HepG2 (cell line): ENCODE measurements around the gene BCAR3. TPM values are rescaled to one million over a fixed set of nuclear protein-coding genes. Genes with fewer than 3 reads are reported as not detected.

Source experiments
- ASH2L ChIP-seq: fragments of 300-600, 200-600 bp; sonication (generic); IDR thresholded peaks from 2 replicates; pipeline ENCODE4 v1.7.0; 2017; ENCODE audit warnings: low read depth, mild to moderate bottlenecking, moderate library complexity, mixed read lengths, low read length; ENCODE audit not compliant: insufficient read length
- CHCHD3 ChIP-seq: sonication (generic); formaldehyde crosslinking; IDR thresholded peaks from 2 replicates; pipeline ENCODE4 v1.8.0; 2022; ENCODE audit warnings: mild to moderate bottlenecking, missing genetic modification reagents, moderate library complexity
- CREB1 ChIP-seq, 2 experiments: fragments of 450-650 bp in 1 of 2; IDR thresholded peaks; 2 replicates each; pipeline ENCODE4 v1.6.1; 2016 to 2017; ENCODE audit warnings: control low read depth in 1 of 2, mild to moderate bottlenecking in 1 of 2, missing compliant biosample characterization in 1 of 2, missing genetic modification characterization in 1 of 2
- ETV5 ChIP-seq: IDR thresholded peaks from 2 replicates; pipeline ENCODE4 v1.6.1; 2018; ENCODE audit warnings: missing biosample characterization, missing genetic modification reagents, inconsistent platforms, borderline replicate concordance
- FOXO1 ChIP-seq: sonication (generic); formaldehyde crosslinking; IDR thresholded peaks from 2 replicates; pipeline ENCODE4 v1.4.0; 2020; ENCODE audit warnings: missing genetic modification reagents
- GLI4 ChIP-seq: sonication (generic); formaldehyde crosslinking; IDR thresholded peaks from 2 replicates; pipeline ENCODE4 v1.5.1; 2020; ENCODE audit warnings: missing genetic modification reagents, mild to moderate bottlenecking, moderate library complexity, borderline replicate concordance
- GTF2F1 ChIP-seq: fragments of 150-350 bp; IDR thresholded peaks from 2 replicates; pipeline ENCODE4 v1.6.1; 2014; ENCODE audit warnings: low read length
- IKZF1 ChIP-seq: fragments of 450-650 bp; IDR thresholded peaks from 2 replicates; pipeline ENCODE4 v1.7.1; 2016
- KDM1A ChIP-seq: IDR thresholded peaks from 2 replicates; pipeline ENCODE4 v1.6.1; 2016; ENCODE audit warnings: missing compliant biosample characterization
- MYC ChIP-seq: sonication (generic); formaldehyde crosslinking; IDR thresholded peaks from 2 replicates; pipeline ENCODE4 v1.9.0; 2021; ENCODE audit warnings: missing genetic modification reagents, borderline replicate concordance
- NFYB ChIP-seq: sonication (generic); formaldehyde crosslinking; IDR thresholded peaks from 2 replicates; pipeline ENCODE4 v1.4.0; 2020; ENCODE audit warnings: missing genetic modification reagents
- NR2F2 ChIP-seq: IDR thresholded peaks from 2 replicates; pipeline ENCODE4 v1.6.1; 2012; ENCODE audit warnings: low read depth, inconsistent platforms, borderline replicate concordance
- POLR2AphosphoS5 ChIP-seq: IDR thresholded peaks from 2 replicates; pipeline ENCODE4 v1.6.1; 2012; ENCODE audit warnings: low read depth, low read length
- RXRA ChIP-seq: sonication (generic); formaldehyde crosslinking; IDR thresholded peaks from 2 replicates; pipeline ENCODE4 v1.5.1; 2020; ENCODE audit warnings: missing genetic modification reagents
- SALL1 ChIP-seq: sonication (generic); formaldehyde crosslinking; IDR thresholded peaks from 2 replicates; pipeline ENCODE4 v1.8.0; 2022; ENCODE audit warnings: mild to moderate bottlenecking, missing genetic modification reagents
- SIN3A ChIP-seq: IDR thresholded peaks from 2 replicates; pipeline ENCODE4 v1.6.1; 2011; ENCODE audit warnings: low read depth, mild to moderate bottlenecking, control low read depth, low read length, borderline replicate concordance
- SMAD3 ChIP-seq: sonication (generic); formaldehyde crosslinking; IDR thresholded peaks from 2 replicates; pipeline ENCODE4 v1.4.0; 2020; ENCODE audit warnings: missing genetic modification reagents
- SRF ChIP-seq: IDR thresholded peaks from 2 replicates; pipeline ENCODE4 v1.6.1; 2011; ENCODE audit warnings: mild to moderate bottlenecking, low read depth, low read length, moderate library complexity
- TARDBP ChIP-seq: sonication (generic); formaldehyde crosslinking; IDR thresholded peaks from 2 replicates; pipeline ENCODE4 v1.8.0; 2022; ENCODE audit warnings: mild to moderate bottlenecking, missing genetic modification reagents
- ZNF709 ChIP-seq: sonication (generic); formaldehyde crosslinking; IDR thresholded peaks from 2 replicates; pipeline ENCODE4 v1.5.0; 2020; ENCODE audit warnings: mild to moderate bottlenecking, missing genetic modification reagents
- ZNF724P ChIP-seq: sonication (generic); formaldehyde crosslinking; IDR thresholded peaks from 2 replicates; pipeline ENCODE4 v1.8.0; 2022; ENCODE audit warnings: missing genetic modification reagents, borderline replicate concordance
- ZSCAN9 ChIP-seq: IDR thresholded peaks from 2 replicates; pipeline ENCODE4 v1.6.1; 2016; ENCODE audit warnings: borderline replicate concordance
- polyA plus RNA-seq, 8 experiments: library from polyadenylated mRNA; depleted of rRNA in 3 of 8; stranded (reverse) in 7 of 8; unstranded in 1 of 8; fragments of >200 nt; fragmentation: Illumina TruSeq in 4 of 8; extraction: Trizol in 4 of 8; gene quantifications; 2 replicates each; pipeline versions ENCODE4 v1.2.1 to v1.2.3, GENCODE V29; 2011 to 2016; ENCODE audit warnings: low read depth in 4 of 8, missing spikeins in 1 of 8, mixed read lengths in 1 of 8; ENCODE audit not compliant: insufficient read depth in 1 of 8
- total RNA-seq, 5 experiments: library from RNA; depleted of rRNA; stranded (reverse); fragments of >200 nt; fragmentation: Illumina TruSeq; extraction: Trizol; gene quantifications; 2 replicates each; pipeline ENCODE4 v1.2.3, GENCODE V29; 2016; ENCODE audit warnings: low read depth in 1 of 5
- TF ChIP-seq, protein P1 (sequence below): sonication (generic); formaldehyde crosslinking; IDR thresholded peaks from 2 replicates; pipeline ENCODE4 v1.8.1; 2022; ENCODE audit warnings: mild to moderate bottlenecking, missing genetic modification reagents
- TF ChIP-seq, protein P2 (sequence below): IDR thresholded peaks from 2 replicates; pipeline ENCODE4 v1.6.1; 2016; ENCODE audit warnings: mild to moderate bottlenecking
- TF ChIP-seq, protein P3 (sequence below): sonication (generic); formaldehyde crosslinking; IDR thresholded peaks from 2 replicates; pipeline ENCODE4 v1.4.0; 2020; ENCODE audit warnings: missing genetic modification reagents
- TF ChIP-seq, protein P4 (sequence below): sonication (generic); formaldehyde crosslinking; IDR thresholded peaks from 2 replicates; pipeline ENCODE4 v1.4.0; 2020; ENCODE audit warnings: mild to moderate bottlenecking, missing genetic modification reagents

The BCAR3 gene
- total and polyA plus RNA-seq, 2 of the 13 experiments (the other 11 are each of a cell fraction or from before 2014, with no cell fraction given): 3.6 to 4.8 TPM

DNA sequence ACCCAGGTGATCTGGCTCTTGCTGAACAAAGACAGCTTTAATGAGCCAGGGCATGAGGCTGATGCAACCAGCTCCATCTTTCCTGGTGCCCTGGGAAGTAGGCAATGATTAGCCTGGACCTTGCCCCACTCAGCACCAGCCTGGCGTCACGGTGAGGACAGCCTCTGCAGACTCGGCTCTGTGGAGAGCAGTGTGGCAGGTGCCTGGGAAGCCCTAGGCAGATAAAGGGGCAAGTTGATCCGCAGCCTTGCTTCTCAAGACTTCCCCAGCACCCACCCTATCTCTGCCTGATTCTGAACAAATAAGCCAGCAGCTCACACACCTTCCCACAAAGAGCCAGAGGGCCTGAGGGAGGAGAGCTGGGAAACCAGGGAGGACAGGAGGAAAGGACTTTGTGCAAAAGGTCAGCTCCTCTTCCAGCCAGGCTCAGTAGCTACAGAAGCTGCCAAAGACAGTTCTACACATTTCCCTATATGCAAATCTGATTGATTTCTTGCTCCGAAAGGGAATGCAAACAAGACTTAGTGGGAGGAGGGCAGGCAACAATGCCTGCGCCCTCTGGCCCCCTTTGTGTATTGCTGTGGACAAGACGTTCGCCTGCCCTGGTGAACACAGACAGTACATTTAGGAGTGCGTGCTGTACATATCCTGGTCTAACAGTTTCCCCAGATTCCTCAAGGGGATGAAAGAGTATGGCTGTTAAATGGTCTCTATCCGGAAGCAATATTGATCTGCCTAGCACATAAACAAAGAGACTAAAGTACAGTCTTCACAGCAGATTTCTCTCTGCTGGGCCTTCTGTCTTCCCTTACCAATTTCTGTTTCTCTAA is 63.8 kb downstream of the BCAR3 start (continued):
- peak; percentile 77 for TF ChIP-seq POLR2AphosphoS5
- TF ChIP-seq GLI4 (CRISPR knock-in tag): no peak
- peak; percentile 99 for TF ChIP-seq ETV5 (CRISPR knock-in tag)
- no peak for TF ChIP-seq ZNF724P
- 0 out of 2 replicates have a peak, but pooled peaks have one; percentile 11 for TF ChIP-seq SRF
- peak; percentile 88 for TF ChIP-seq ASH2L
- no peak for TF ChIP-seq CREB1 (IDR thresholded peaks at IDR 0.05)
- peak; percentile 57; the same call in 1 of the 2 replicates for TF ChIP-seq CREB1 (CRISPR knock-in tag; IDR thresholded peaks at IDR 0.05)
- TF ChIP-seq MYC (CRISPR knock-in tag): peak; percentile 66; the same call in 1 of the 2 replicates
- 0 out of 2 replicates have a peak, but pooled peaks have one; percentile 42 for TF ChIP-seq SIN3A
- TF ChIP-seq, protein P1, sequence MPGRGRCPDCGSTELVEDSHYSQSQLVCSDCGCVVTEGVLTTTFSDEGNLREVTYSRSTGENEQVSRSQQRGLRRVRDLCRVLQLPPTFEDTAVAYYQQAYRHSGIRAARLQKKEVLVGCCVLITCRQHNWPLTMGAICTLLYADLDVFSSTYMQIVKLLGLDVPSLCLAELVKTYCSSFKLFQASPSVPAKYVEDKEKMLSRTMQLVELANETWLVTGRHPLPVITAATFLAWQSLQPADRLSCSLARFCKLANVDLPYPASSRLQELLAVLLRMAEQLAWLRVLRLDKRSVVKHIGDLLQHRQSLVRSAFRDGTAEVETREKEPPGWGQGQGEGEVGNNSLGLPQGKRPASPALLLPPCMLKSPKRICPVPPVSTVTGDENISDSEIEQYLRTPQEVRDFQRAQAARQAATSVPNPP (CRISPR knock-in tag): 0 out of 2 replicates have a peak, but pooled peaks have one; percentile 50
- TF ChIP-seq TARDBP (CRISPR knock-in tag): 0 out of 2 replicates have a peak, but pooled peaks have one; percentile 29
- TF ChIP-seq SALL1: peak; percentile 87
- peak; percentile 75; the same call in 1 of the 2 replicates for TF ChIP-seq KDM1A (CRISPR knock-in tag)
- TF ChIP-seq IKZF1: no peak
- peak; percentile 53; the same call in 1 of the 2 replicates for TF ChIP-seq NR2F2
- TF ChIP-seq ZNF709 (CRISPR knock-in tag): 0 out of 2 replicates have a peak, but pooled peaks have one; percentile 21
- TF ChIP-seq, protein P2, sequence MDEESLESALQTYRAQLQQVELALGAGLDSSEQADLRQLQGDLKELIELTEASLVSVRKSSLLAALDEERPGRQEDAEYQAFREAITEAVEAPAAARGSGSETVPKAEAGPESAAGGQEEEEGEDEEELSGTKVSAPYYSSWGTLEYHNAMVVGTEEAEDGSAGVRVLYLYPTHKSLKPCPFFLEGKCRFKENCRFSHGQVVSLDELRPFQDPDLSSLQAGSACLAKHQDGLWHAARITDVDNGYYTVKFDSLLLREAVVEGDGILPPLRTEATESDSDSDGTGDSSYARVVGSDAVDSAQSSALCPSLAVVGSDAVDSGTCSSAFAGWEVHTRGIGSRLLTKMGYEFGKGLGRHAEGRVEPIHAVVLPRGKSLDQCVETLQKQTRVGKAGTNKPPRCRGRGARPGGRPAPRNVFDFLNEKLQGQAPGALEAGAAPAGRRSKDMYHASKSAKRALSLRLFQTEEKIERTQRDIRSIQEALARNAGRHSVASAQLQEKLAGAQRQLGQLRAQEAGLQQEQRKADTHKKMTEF (CRISPR knock-in tag): peak; percentile 56; the same call in 1 of the 2 replicates
- TF ChIP-seq RXRA (CRISPR knock-in tag): peak; percentile 81
- TF ChIP-seq NFYB (CRISPR knock-in tag): peak; percentile 25; the same call in 1 of the 2 replicates
- TF ChIP-seq, protein P3, sequence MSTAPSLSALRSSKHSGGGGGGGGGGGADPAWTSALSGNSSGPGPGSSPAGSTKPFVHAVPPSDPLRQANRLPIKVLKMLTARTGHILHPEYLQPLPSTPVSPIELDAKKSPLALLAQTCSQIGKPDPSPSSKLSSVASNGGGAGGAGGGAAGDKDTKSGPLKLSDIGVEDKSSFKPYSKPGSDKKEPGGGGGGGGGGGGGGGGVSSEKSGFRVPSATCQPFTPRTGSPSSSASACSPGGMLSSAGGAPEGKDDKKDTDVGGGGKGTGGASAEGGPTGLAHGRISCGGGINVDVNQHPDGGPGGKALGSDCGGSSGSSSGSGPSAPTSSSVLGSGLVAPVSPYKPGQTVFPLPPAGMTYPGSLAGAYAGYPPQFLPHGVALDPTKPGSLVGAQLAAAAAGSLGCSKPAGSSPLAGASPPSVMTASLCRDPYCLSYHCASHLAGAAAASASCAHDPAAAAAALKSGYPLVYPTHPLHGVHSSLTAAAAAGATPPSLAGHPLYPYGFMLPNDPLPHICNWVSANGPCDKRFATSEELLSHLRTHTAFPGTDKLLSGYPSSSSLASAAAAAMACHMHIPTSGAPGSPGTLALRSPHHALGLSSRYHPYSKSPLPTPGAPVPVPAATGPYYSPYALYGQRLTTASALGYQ (CRISPR knock-in tag): peak; percentile 48; the same call in 1 of the 2 replicates
- peak; percentile 88; the same call in 1 of the 2 replicates for TF ChIP-seq FOXO1 (CRISPR knock-in tag)
- TF ChIP-seq CHCHD3 (CRISPR knock-in tag): no peak
- peak; percentile 35; the same call in 1 of the 2 replicates for TF ChIP-seq SMAD3 (CRISPR knock-in tag)
- TF ChIP-seq, protein P4, sequence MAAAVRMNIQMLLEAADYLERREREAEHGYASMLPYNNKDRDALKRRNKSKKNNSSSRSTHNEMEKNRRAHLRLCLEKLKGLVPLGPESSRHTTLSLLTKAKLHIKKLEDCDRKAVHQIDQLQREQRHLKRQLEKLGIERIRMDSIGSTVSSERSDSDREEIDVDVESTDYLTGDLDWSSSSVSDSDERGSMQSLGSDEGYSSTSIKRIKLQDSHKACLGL (CRISPR knock-in tag): no peak
- peak; percentile 36; the same call in 1 of the 2 replicates for TF ChIP-seq ZSCAN9
- no peak; the same call in 1 of the 2 replicates for TF ChIP-seq GTF2F1
